Measurements from ENCODE around the gene AP3S2.

The AP3S2 gene

GRCh38 chr15:89908226-89908625, 14.4 kb upstream of the AP3S2 start:
- H3K36me3 ChIP-seq (ENCODE audit: control insufficient read depth, insufficient read depth, low read length), result no peaks in the 10 kb centered on the region
- TF ChIP-seq CTCF (IDR thresholded peaks at IDR 0.05; ENCODE audit: insufficient read depth, low read length, poor library complexity, severe bottlenecking), result no peak
- H3K27me3 ChIP-seq (replicated peaks; ENCODE audit: control insufficient read depth, insufficient read depth, low read length), result no peaks in the 10 kb centered on the region; the same call in 1 of the 2 replicates
- DNase-seq (ENCODE audit: extremely low read depth, insufficient read length), result no peak
- H3K4me3 ChIP-seq (replicated peaks; ENCODE audit: low read depth, low read length), result no peak overlapping the region

GRCh38 chr15:89907289-89907688, 13.5 kb upstream of the AP3S2 start:
- TF ChIP-seq CTCF (IDR thresholded peaks at IDR 0.05; ENCODE audit: insufficient read depth, low read length, poor library complexity, severe bottlenecking), result no peak
- no peak overlapping the region for H3K4me3 ChIP-seq (replicated peaks; ENCODE audit: low read depth, low read length)
- H3K27me3 ChIP-seq (replicated peaks; ENCODE audit: control insufficient read depth, insufficient read depth, low read length), result no peaks in the 10 kb centered on the region; the same call in 1 of the 2 replicates
- no peaks in the 10 kb centered on the region for H3K36me3 ChIP-seq (ENCODE audit: control insufficient read depth, insufficient read depth, low read length)
- no peak for DNase-seq (ENCODE audit: extremely low read depth, insufficient read length)

GRCh38 chr15:89905846-89906378, 12.1 kb upstream of the AP3S2 start:
- DNase-seq (ENCODE audit: extremely low read depth, insufficient read length), result no peak
- TF ChIP-seq CTCF (IDR thresholded peaks at IDR 0.05; ENCODE audit: insufficient read depth, low read length, poor library complexity, severe bottlenecking), result no peak
- Histone ChIP-seq H3K27me3 (replicated peaks; ENCODE audit: control insufficient read depth, insufficient read depth, low read length) (no peaks in the 10 kb centered on the region; the same call in 1 of the 2 replicates), H3K36me3 (ENCODE audit: control insufficient read depth, insufficient read depth, low read length) (no peaks in the 10 kb centered on the region), H3K4me3 (replicated peaks; ENCODE audit: low read depth, low read length) (no peak overlapping the region)

GRCh38 chr15:89904519-89904918, 10.7 kb upstream of the AP3S2 start:
- DNase-seq (ENCODE audit: extremely low read depth, insufficient read length), result no peak
- H3K27me3 ChIP-seq (replicated peaks; ENCODE audit: control insufficient read depth, insufficient read depth, low read length), result no peaks in the 10 kb centered on the region; the same call in 1 of the 2 replicates
- H3K36me3 ChIP-seq (ENCODE audit: control insufficient read depth, insufficient read depth, low read length), result no peaks in the 10 kb centered on the region
- TF ChIP-seq CTCF (IDR thresholded peaks at IDR 0.05; ENCODE audit: insufficient read depth, low read length, poor library complexity, severe bottlenecking), result no peak
- no peak overlapping the region for H3K4me3 ChIP-seq (replicated peaks; ENCODE audit: low read depth, low read length)

GRCh38 chr15:89903858-89904130, 10.0 kb upstream of the AP3S2 start:
- no peak for TF ChIP-seq CTCF (IDR thresholded peaks at IDR 0.05; ENCODE audit: insufficient read depth, low read length, poor library complexity, severe bottlenecking)
- Histone ChIP-seq H3K36me3 (ENCODE audit: control insufficient read depth, insufficient read depth, low read length) (no peaks in the 10 kb centered on the region), H3K4me3 (replicated peaks; ENCODE audit: low read depth, low read length) (no peak overlapping the region), H3K27me3 (replicated peaks; ENCODE audit: control insufficient read depth, insufficient read depth, low read length) (no peaks in the 10 kb centered on the region; the same call in 1 of the 2 replicates)
- no peak for DNase-seq (ENCODE audit: extremely low read depth, insufficient read length)

All from GM06990 (cell line).